SW 1271 (cell line): Measurements from ENCODE around the gene KLHL42.
"Not testable (repeated sequence)": the region's sequence is repeated elsewhere in the genome, so short reads cannot be mapped to it uniquely, and the experiment has no call there.

Source experiments
- DNase-seq, 2 experiments: peaks; one replicate each; lab custom pipeline; 2025; lab: John Stamatoyannopoulos, UW

Gene KLHL42, protein sequence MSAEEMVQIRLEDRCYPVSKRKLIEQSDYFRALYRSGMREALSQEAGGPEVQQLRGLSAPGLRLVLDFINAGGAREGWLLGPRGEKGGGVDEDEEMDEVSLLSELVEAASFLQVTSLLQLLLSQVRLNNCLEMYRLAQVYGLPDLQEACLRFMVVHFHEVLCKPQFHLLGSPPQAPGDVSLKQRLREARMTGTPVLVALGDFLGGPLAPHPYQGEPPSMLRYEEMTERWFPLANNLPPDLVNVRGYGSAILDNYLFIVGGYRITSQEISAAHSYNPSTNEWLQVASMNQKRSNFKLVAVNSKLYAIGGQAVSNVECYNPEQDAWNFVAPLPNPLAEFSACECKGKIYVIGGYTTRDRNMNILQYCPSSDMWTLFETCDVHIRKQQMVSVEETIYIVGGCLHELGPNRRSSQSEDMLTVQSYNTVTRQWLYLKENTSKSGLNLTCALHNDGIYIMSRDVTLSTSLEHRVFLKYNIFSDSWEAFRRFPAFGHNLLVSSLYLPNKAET

DNA sequence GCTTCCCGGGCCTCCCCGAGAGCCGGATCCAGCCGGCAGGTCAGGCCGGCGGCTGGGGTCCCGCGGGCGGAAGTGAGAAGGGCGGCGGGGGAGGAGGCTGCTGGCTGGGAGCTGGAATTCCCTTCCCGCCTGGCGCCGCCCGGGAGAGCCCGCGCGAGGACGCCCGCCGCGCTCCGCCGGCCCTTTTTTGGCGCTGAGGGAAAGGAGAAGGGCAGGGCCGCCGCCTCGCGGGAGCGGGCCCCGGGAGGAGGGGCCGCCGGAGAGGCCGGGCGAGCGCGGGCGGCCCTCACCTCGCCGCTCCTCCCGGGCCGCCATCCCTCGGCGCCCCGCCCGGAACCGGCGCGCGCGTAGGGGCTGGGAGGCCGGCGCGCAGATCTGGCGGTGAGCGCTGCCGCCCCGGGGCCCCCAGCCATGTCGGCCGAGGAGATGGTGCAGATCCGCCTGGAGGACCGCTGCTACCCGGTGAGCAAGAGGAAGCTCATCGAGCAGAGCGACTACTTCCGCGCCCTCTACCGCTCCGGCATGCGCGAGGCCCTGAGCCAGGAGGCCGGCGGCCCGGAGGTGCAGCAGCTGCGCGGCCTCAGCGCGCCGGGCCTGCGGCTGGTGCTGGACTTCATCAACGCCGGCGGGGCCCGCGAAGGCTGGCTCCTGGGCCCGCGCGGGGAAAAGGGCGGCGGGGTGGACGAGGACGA is at the start of gene KLHL42, which contains the start of gene MANSC4:
Gene KLHL42, plus strand, starts transcription at position 314 of the 692 bp plus-strand sequence. Its CDS starts 98 bp downstream, at position 412.
Gene MANSC4, minus strand, starts transcription at position 317 of the 692 bp plus-strand sequence. CDS start 8,960 bp downstream, outside the sequence.
- DNase-seq, result peak; percentile 53 to 60

DNA sequence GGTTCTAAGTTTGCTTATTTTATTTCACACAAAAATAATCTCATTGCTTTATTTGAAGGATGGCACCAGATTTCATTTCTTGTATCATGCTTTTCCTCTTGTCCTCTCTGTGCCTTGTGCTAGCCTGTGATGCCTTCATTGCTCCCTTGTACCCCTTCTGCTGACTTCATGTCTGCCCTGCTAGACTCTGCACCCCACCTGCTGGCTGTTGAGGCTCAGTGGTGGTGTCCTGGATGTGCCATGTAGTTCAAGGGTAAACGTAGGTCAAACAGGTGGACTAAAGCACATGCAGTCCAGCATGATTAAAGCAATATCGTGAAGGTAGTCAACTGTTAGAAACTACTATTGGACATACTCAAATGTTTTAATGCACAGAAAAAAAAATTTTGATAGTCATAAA is 47.8 kb upstream of the KLHL42 start:
- peak in 1 of 2 experiments; percentile 18 for DNase-seq

DNA sequence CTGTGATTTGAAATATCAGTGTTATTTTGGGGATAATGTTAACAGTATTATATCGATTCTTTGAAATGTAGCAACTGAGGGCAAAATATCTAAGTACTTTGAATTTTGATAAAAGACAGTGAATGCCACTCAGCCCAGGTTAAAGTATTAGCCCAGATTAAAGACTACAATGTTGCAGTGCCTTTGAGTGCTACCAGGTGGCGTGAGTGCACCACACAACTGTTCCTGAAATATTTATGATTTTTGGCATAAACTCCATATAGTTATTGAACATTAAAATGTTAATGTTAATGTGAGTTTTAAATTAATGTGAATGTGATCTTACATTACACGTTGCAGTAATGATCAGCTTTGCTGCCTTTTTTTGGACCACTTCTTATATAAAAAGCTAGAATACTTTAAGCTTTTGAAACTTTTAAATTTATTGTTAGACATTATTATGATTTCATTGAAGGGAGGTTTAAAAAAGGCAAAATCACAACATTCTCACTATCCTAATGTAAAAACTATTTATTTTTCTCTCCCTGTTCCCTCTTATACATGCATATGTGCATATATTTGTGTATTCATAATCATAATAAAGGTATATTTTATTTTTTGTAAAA is 46.9 kb upstream of the KLHL42 start:
- peak in 1 of 2 experiments; percentile 68 for DNase-seq

DNA sequence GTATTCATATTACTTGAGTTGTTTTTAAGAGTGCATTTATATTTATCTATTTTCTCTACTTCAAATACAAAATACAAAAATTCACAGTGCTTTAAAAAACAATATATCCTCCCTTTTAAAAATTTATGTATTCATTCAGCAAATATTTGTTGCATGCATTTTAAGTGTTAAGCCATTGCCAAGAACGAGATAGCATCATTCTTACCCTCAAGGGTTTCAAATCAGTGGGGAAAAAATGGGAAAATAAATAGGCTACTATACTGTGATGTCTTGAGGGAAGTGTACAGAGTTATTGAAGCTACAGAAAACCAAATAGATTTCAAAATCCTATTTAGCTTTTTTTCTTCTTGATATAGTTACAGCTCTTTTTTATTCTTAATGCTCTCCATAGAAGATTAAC is 46.2 kb upstream of the KLHL42 start:
- no peak for DNase-seq

DNA sequence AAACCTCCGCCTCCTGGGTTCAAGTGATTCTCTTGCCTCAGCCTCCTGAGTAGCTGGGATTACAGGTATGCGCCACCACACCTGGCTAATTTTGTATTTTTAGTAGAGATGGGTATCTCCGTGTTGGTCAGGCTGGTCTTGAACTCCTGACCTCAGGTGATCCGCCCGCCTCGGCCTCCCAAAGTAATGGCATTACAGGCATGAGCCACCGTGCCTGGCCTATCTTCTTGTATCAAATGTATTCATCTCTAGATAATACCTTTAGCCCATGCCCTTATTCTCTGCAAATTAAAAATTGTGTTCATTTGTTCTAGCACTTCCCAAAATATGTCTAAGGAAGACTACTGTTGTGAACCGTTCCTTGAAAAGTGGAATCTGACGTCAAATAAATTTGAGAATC is 45.7 kb upstream of the KLHL42 start:
- DNase-seq, result not testable (repeated sequence)

DNA sequence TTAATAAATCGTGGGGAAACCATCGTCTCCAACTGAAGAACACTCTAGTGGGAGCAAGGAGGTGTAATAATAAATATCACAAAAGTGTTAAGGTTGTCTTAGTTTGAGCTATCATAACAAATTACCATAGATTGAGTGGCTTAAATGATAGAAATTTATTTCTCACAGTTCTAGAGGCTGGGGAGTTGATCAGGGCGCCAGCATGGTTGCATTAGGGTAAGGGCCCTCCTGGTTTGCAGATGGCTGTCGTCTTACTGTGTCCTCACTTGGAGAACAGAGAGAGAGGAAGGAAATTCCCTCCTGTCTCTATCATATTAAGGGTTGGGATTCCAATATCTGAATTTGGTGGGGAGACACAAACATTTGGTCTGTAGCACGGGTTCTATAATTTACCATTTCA is 36.4 kb upstream of the KLHL42 start:
- DNase-seq, result no peak

DNA sequence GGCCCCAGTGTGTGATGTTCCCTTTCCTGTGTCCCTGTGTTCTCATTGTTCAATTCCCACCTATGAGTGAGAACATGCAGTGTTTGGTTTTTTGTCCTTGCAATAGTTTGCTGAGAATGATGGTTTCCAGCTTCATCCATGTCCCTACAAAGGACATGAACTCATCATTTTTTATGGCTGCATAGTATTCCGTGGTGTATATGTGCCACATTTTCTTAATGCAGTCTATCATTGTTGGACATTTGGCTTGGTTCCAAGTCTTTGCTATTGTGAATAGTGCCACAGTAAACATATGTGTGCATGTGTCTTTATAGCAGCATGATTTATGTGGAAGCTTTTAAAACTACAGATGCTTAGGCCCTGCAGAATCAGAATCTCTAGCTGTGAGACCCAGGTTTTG is 34.3 kb upstream of the KLHL42 start:
- DNase-seq, result not testable (repeated sequence)

DNA sequence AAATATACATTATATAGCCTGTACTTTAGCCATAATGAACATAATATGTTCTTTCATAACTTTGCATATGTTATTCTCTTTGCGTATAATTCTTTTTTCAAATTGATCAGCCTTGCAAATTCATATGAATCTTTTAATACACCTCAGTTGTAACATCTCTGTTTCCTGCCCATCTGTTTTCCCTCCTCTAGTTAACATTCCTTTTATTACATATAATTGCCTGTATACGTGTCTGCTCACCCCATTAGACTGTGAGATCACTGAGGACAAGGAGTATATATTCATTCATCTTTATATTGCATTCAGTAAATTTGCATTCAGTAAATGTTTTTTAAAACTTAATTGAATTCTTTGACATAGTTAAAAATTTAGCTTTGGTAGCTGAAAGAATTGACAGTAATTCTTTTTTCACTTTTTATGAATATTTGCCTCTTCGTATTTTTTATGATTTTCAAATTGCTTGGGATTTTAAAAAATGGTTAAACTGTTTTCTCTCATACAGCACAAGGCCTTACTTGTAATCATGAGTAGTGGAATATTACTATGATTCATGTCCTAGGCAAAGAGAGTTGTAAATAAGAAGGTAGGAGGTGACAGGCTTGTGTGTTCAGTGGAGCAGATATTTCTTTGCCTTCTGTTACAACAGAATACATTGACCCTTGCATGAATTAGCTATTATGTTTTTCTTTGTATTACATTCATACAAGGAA is 32.8 kb upstream of the KLHL42 start:
- DNase-seq, result no peak

DNA sequence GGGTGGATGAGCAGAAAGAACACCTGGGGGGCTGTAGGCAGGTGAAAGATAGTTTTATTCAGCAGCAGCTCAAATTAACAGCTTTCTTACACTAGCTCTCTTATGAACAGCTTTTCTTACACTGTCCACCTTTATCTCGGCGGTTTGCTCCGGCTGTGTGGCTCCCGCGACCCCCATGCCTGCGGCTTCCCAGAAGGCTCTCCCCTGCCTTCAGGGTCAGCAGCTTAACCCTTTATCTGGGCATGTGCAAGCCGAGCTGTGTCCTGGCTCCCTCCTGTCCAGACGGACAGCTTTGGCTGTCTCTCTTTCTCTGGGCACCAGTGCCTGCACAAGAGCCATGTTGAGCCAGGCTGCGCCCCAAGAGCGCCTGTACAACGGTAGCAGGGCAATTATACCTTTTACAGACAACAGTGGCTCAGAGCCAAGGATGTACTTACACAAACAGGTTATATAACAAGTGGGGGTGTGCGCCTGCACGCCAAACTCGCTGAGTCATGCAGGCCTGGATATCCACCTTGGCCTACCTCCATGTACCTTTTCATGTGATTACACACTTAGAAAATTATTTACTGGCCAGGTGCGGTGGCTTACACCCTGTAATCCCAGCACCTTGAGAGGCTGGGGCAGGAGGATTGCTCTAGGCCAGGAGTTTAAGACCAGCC is 28.5 kb upstream of the KLHL42 start:
- DNase-seq, result no peak

DNA sequence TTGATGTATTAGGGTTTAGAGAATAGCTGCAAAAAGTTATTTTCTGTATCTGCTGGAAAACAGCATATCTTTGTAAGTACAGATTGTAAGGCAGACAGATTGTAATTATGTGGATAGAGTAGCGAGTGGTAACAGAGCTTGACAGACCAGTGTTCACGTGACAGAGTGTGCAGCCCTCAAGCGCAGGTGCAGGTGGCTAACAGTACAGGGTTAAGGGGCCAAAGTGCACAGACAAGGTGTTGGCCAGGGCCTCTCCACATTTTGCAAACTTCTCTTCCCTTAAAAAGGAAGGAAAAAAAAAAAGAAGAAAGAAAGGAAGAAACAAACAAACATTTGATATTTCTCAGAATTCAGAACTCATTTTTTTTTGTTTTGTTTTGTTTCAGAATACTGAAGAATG is 25.2 kb upstream of the KLHL42 start:
- DNase-seq, result no peak

DNA sequence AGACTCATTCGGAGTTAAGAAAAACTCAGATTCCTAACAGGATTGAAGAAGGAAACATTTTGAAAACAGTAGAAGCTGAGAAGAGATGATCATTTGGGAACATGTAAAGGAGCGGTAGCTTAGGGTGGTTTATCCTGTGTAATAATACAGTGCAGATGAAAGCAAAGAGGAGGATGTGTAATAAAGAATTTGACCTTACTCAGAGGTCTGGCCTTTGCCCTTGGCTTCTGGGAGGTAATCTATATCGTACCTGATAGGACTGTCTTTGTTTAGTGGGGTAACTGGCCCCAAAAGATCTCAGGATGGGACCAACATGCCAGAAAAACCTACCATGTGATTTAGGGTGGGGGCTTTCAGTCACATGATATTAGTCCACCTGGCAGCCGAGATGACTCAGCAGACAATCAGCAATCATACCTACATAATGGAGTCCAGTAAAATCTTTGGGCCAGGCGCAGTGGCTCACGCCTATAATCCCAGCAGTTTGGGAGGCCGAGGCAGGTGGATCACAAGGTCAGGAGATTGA is 23.3 kb upstream of the KLHL42 start:
- DNase-seq, result no peak

DNA sequence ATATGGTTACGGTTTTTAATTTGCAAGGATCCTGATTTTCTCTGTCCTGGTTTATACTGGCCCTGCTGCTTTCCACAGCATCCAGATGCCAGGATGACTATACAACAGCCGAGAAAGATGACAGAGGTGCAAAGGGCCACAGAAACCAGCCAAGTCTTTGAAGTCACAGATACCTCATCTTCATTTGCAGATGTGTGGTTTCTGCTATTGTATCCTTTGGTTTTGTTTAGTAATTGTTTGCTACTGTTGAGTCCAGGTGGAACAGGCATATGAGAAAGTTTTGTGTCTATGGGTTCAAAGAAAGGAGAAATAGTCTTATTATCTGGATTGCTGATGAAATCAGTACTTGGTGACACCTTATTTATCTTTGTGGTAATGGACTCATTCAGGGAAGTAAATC is 17.3 kb upstream of the KLHL42 start:
- no peak for DNase-seq

DNA sequence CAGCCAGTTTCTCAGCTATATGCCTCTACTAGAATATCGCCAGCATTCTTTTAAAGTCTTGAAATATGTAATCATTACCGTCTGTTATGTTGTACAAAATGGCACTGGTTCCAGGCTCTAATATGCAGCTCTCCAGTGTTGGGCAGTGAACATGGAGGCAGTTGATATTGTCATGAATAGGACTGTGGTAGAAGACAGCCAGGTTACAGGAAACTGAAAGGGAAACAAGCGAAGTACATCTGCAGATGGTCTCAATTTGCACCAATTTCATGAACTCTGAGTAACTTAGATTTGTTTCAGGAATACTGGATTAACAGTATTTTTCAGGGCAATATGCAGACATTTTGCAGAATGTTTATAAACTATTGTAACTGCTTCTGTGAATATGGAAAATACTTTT is 13.4 kb upstream of the KLHL42 start:
- no peak for DNase-seq

DNA sequence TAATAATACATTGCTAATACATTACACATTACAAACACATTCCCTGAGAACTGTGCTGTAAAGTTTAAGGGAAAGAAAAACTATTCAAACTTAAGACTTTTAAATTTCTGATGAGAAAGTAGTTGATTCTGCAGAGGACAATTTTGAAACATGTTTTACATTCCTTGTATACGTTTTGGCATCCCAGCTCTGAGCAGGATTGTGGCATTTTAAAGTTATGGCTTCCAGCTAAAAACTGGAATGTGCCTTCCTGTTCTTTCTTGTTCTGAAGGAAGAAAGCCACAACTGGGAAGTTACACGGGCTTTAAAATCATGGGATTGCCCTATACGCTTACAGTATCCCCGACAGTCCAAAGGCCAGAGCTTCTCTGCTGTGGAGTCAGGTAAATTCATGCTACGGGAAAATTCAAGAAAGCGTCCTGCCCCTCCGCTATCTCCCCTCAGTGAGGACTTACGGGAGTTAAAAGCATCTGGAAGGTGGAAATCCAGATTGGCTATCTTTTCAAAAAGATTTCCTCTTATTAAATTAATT is 10.8 kb upstream of the KLHL42 start:
- DNase-seq, result no peak

DNA sequence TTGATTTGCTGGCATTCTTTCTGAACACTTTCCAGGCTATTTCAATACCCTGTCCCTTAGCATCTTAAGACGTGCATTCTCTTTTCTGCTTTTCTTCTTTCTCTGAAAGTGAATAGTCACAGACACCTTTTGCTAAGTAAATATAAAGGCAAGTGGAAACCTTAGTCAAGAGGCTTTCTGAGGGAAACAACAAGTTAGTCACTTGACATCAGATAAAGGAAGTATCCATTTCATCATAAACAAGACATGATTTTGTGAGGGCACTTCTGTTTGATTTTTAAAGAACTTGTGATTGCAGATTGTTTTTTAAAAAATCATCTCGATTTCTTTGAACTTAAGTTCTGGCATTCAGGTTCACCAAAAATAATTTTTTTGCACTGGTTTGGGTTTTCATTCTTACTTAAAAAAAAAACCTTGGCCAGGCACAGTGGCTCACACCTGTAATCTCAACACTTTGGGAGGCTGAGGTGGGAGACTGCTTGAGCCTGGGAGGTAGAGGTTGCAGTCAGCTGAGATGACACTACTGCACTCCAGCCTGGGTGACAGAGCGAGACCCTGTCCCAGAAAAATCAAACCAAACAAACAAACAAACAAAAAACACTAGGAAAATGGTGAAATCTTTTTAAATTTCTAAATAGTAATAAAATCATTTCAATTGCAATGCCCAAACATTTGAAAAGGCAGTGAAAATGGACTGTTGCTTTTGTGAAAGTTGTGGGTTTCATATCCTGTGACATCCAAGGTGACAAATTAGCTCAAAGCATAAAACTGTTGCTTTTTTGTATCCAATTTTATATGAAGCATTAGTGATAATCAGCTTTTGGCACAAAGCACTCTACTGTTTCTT is 8.3 kb upstream of the KLHL42 start:
- DNase-seq, result no peak

DNA sequence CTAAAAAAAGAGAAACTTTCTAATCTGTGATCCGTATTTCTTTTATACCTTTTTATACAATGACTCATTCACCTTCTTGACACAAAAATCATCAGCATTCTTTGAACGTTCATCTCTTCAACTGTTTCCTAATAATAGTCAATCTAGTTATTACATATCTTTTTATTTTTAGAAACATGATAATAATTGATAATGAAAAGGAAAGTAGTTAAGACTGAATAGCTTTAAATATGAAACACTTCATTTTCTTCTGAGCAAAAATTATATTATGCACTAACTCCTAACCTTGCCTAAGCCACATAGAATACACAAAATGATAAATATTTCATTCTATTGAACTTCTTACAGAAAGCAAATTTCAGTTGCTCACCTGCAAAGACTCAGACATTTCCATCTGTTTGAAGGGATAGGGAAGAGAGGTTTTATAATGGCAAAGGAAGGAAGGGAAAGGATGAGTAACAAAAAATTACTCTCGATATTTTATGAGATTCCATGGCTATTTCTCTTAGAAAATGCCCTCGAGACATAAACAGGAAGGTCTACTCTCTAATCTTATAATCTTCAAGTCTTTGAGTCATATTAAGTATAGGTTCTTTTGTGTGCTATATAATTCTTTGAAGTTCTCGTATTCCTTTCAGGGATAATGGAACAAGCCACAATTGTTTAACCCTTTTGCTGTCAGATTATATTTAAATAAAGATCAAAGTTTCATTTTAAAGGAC is 7.5 kb upstream of the KLHL42 start:
- no peak for DNase-seq

DNA sequence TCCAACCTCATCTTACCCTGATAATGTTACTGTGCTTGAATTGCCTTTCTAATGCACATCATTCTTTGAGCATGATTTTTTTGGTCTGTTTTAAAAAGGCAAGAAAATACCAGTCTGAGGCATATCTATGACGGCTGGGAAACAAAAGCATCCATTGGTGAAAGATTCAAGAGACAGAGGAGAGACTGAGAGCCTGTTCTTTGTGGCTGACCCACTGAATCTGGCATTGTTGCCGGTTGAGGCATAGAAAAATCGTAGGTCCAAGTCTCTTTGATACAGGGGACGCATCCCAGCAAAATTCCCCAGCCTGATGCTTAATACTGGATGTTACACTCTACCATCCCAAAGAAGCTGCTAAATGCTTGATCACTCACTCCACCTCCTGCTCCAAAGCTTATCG is 2.9 kb upstream of the KLHL42 start:
- DNase-seq, result no peak

DNA sequence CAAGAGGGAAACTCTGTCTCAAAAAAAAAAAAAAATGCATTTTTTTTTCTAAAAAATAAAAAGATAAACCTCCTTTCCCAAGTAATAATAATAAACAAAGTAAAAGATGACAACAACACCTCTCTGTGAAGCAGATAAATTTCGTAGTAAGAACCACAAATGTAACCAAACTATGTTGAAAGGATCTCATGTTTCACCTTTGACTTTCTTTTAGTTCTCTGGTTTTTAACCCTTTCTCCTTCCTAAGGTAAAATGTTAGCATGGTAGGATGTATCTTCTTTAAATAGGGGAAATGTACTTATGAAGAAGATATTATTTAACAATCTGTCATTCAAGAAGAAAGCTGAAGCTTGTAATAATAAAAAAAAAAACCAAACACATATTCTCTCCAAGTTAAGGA is 1.8 kb upstream of the KLHL42 start:
- no peak for DNase-seq

DNA sequence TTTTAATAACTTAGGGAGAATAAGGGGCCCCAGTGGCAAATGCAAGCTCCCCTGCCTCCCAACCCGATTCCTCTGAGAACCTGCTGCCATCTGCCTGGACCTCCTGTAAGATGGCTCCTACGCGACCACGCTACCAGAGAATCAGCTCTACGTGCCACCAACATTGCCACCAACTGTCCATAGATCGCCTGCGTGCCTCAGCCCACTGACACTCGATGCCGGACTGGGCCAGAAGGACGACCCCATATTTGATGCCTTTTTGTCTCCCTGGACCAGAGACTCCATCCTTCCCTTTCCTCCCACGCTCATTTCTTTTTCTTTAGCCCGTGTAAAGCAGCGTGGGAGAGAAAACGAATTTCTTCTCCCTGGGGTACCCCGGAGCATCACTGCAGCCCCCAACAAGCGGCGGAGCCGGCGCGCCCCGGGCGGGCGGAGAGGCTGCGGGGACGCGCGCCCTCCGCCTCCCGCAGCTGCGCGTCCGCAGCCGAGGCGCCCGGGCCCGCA is 565 bp upstream of the KLHL42 start:
- peak in 1 of 2 experiments; percentile 34 for DNase-seq
